ENCODE data around the gene BIRC3. TPM values are rescaled to one million over a fixed set of nuclear protein-coding genes. Genes with fewer than 3 reads are reported as not detected.

Gene BIRC3
- total and polyA plus RNA-seq, 10 donors: 35.0 to 164 (median 93.7) TPM

GRCh38 chr11:102347462-102348370, 30.4 kb downstream of the BIRC3 start:
- Histone ChIP-seq H3K9me3 (no peaks in the 10 kb centered on the region), H3K27ac (peak overlapping the region; percentile 96 to 100 (median 98)), H3K4me1 (peaks cover 17 to 67% (median 36%) of the 10 kb centered on the region in 6 donors), H3K36me3 (peaks cover 0 to 34% (median 13%) of the 10 kb centered on the region in 6 donors), H3K27me3 (replicated peaks in 1 of 7) (no peaks in the 10 kb centered on the region), H3K4me3 (peak overlapping the region; percentile 65 to 75 (median 70))
- WGBS, 5 donors: 0 to 1% (median 0%) methylated on average over 32 to 33 of the region's 33 CpGs
- TF ChIP-seq POLR2AphosphoS5 (IDR thresholded peaks at IDR 0.05): no peak
- no peak for TF ChIP-seq CTCF (IDR thresholded peaks at IDR 0.05 in 8 of 11, conservative IDR thresholded peaks at IDR 0.05 in 3 of 11)
- intact Hi-C loops (cut with DNase I; ENCODE audit: low total_unique reads): no loop called here
- DNase-seq: no peak

GRCh38 chr11:102357116-102357515, 39.8 kb downstream of the BIRC3 start:
- H3K4me3 ChIP-seq: no peak overlapping the region
- peaks cover 3 to 82% (median 32%) of the 10 kb centered on the region in 6 donors for H3K36me3 ChIP-seq
- no peak overlapping the region for H3K27ac ChIP-seq
- no peak for TF ChIP-seq CTCF (IDR thresholded peaks at IDR 0.05 in 8 of 11, conservative IDR thresholded peaks at IDR 0.05 in 3 of 11)
- no peak for DNase-seq
- intact Hi-C loops (cut with DNase I; ENCODE audit: low total_unique reads): no loop called here
- H3K27me3 ChIP-seq (replicated peaks in 1 of 7): no peaks in the 10 kb centered on the region
- H3K9me3 ChIP-seq: peaks cover 0 to 17% (median 6%) of the 10 kb centered on the region in 8 donors
- H3K4me1 ChIP-seq: peaks cover 6 to 44% (median 13%) of the 10 kb centered on the region in 6 donors

- no peak overlapping the region for H3K27ac ChIP-seq
- peaks cover 0 to 17% (median 6%) of the 10 kb centered on the region in 8 donors for H3K9me3 ChIP-seq
- H3K4me1 ChIP-seq: peaks cover 8 to 34% (median 13%) of the 10 kb centered on the region in 6 donors
- TF ChIP-seq CTCF (IDR thresholded peaks at IDR 0.05 in 8 of 11, conservative IDR thresholded peaks at IDR 0.05 in 3 of 11) (no peak), POLR2A (IDR thresholded peaks at IDR 0.05) (no peak), POLR2AphosphoS5 (IDR thresholded peaks at IDR 0.05) (no peak)
- H3K27me3 ChIP-seq (replicated peaks in 1 of 7): no peaks in the 10 kb centered on the region
- intact Hi-C loops (cut with DNase I; ENCODE audit: low total_unique reads): no loop called here
- H3K36me3 ChIP-seq: peaks cover 3 to 84% (median 39%) of the 10 kb centered on the region in 6 donors
- WGBS, 5 donors: 81 to 99% (median 83%) methylated on average over 3 of the region's 3 CpGs
- no peak for DNase-seq
- H3K4me3 ChIP-seq: no peak overlapping the region
These were observed 42.1 kb downstream of the BIRC3 start for GRCh38 chr11:102359372-102359771.

GRCh38 chr11:102360681-102361080, 43.4 kb downstream of the BIRC3 start:
- WGBS, 5 donors: 73 to 88% (median 81%) methylated on average over 3 of the region's 3 CpGs
- Histone ChIP-seq H3K36me3 (peaks cover 3 to 88% (median 47%) of the 10 kb centered on the region in 6 donors), H3K27ac (peak overlapping the region in 2 of 8 donors; percentile 19 to 43), H3K27me3 (replicated peaks in 1 of 7) (no peaks in the 10 kb centered on the region), H3K4me3 (no peak overlapping the region), H3K9me3 (peaks cover 0 to 17% (median 1%) of the 10 kb centered on the region in 8 donors), H3K4me1 (peaks cover 8 to 31% (median 13%) of the 10 kb centered on the region in 6 donors)
- intact Hi-C loops (cut with DNase I; ENCODE audit: low total_unique reads): no loop called here
- DNase-seq: no peak
- TF ChIP-seq CTCF (IDR thresholded peaks at IDR 0.05 in 8 of 11, conservative IDR thresholded peaks at IDR 0.05 in 3 of 11) (no peak), POLR2AphosphoS5 (IDR thresholded peaks at IDR 0.05) (no peak), POLR2A (IDR thresholded peaks at IDR 0.05) (no peak)

Measured in spleen (tissue), 11 donors.